OCI-LY3 (cell line): Measurements from ENCODE around the gene HIVEP2.

Source experiments
- EZH2phosphoT487 ChIP-seq: fragments of 200-600 bp; shearing (Covaris generic); IDR thresholded peaks from 2 replicates; pipeline ENCODE4 v1.6.1; 2018; ENCODE audit warnings: antibody characterized with exemption, mixed run types, low read depth
- TF ChIP-seq, protein P1 (sequence below): fragments of 200-600, 300-600 bp; sonication (generic); IDR thresholded peaks from 2 replicates; pipeline ENCODE4 v1.5.1; 2014; ENCODE audit warnings: antibody characterized with exemption, low read length, low read depth

GRCh38 chr6:142804490-142804889 is 140.5 kb downstream of the HIVEP2 start:
- TF ChIP-seq, protein P1, sequence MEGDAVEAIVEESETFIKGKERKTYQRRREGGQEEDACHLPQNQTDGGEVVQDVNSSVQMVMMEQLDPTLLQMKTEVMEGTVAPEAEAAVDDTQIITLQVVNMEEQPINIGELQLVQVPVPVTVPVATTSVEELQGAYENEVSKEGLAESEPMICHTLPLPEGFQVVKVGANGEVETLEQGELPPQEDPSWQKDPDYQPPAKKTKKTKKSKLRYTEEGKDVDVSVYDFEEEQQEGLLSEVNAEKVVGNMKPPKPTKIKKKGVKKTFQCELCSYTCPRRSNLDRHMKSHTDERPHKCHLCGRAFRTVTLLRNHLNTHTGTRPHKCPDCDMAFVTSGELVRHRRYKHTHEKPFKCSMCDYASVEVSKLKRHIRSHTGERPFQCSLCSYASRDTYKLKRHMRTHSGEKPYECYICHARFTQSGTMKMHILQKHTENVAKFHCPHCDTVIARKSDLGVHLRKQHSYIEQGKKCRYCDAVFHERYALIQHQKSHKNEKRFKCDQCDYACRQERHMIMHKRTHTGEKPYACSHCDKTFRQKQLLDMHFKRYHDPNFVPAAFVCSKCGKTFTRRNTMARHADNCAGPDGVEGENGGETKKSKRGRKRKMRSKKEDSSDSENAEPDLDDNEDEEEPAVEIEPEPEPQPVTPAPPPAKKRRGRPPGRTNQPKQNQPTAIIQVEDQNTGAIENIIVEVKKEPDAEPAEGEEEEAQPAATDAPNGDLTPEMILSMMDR: no peak
- TF ChIP-seq EZH2phosphoT487: no peak
